KBM-7 (cell line): ENCODE measurements around the gene IGHMBP2.
"Not testable (repeated sequence)": the region's sequence is repeated elsewhere in the genome, so short reads cannot be mapped to it uniquely, and the experiment has no call there.

Experiments used
- DNase-seq: peaks from one replicate; pipeline ENCODE4 v3.0.0-alpha.2; 2015
- in situ Hi-C: fragments of 300-500 bp; cut with MboI; formaldehyde crosslinking; loops from 2 replicates; pipeline ENCODE4 v1.14.3; 2020; ENCODE audit warnings: low sequenced_read_pairs, low pct_unique_long_range_greater_than_20kb, mixed read lengths

The IGHMBP2 gene

GRCh38 chr11:68903288-68904247 lies at the start of gene IGHMBP2, which contains the start of gene MRPL21:
Gene IGHMBP2, plus strand, starts transcription at chr11:68903891. Its CDS starts 62 bp downstream, at chr11:68903953.
Gene MRPL21, minus strand, starts transcription at chr11:68903832. Its CDS starts 22 bp downstream, at chr11:68903810.
- in situ Hi-C loops: no loop called here
- peak; percentile 81 for DNase-seq

GRCh38 chr11:68854273-68854958 lies 49.3 kb upstream of the IGHMBP2 start:
- in situ Hi-C loops: no loop called here
- DNase-seq: no peak

GRCh38 chr11:68855205-68855981 lies 48.3 kb upstream of the IGHMBP2 start:
- in situ Hi-C loops: no loop called here
- DNase-seq: peak; percentile 60

GRCh38 chr11:68856425-68857030 lies 47.2 kb upstream of the IGHMBP2 start:
- in situ Hi-C loops: not testable (repeated sequence)

GRCh38 chr11:68857037-68857586 lies 46.6 kb upstream of the IGHMBP2 start:
- in situ Hi-C loops: no loop called here
- DNase-seq: no peak

More at GRCh38 chr11:68856425-68857030, 47.2 kb upstream of the IGHMBP2 start:
- not testable (repeated sequence) for DNase-seq

GRCh38 chr11:68859123-68859522 lies 44.6 kb upstream of the IGHMBP2 start:
- in situ Hi-C loops: no loop called here
- no peak for DNase-seq

GRCh38 chr11:68862421-68862820 lies 41.3 kb upstream of the IGHMBP2 start:
- DNase-seq: no peak
- in situ Hi-C loops: no loop called here

GRCh38 chr11:68863553-68864265 lies 40.0 kb upstream of the IGHMBP2 start:
- no peak for DNase-seq
- in situ Hi-C loops: no loop called here

- DNase-seq: no peak
- in situ Hi-C loops: no loop called here
Measured at GRCh38 chr11:68865241-68865640, 38.5 kb upstream of the IGHMBP2 start.

- no peak for DNase-seq
- in situ Hi-C loops: no loop called here
Measured at GRCh38 chr11:68867066-68867465, 36.6 kb upstream of the IGHMBP2 start.

- no peak for DNase-seq
- in situ Hi-C loops: no loop called here
Measured at GRCh38 chr11:68868221-68868835, 35.4 kb upstream of the IGHMBP2 start.

GRCh38 chr11:68870470-68870869 lies 33.2 kb upstream of the IGHMBP2 start:
- in situ Hi-C loops: no loop called here
- peak; percentile 19 for DNase-seq

GRCh38 chr11:68872216-68873003 lies 31.3 kb upstream of the IGHMBP2 start:
- in situ Hi-C loops: no loop called here
- no peak for DNase-seq

GRCh38 chr11:68878022-68878421 lies 25.7 kb upstream of the IGHMBP2 start:
- in situ Hi-C loops: no loop called here
- no peak for DNase-seq

- no peak for DNase-seq
- in situ Hi-C loops: no loop called here
Measured at GRCh38 chr11:68880851-68881250, 22.8 kb upstream of the IGHMBP2 start.

GRCh38 chr11:68881320-68881719 lies 22.4 kb upstream of the IGHMBP2 start:
- in situ Hi-C loops: no loop called here
- DNase-seq: no peak

- no peak for DNase-seq
- in situ Hi-C loops: no loop called here
Measured at GRCh38 chr11:68882391-68882790, 21.3 kb upstream of the IGHMBP2 start.
